CD14-positive monocyte (primary cell): ENCODE data around the gene LRBA. TPM values are rescaled to one million over a fixed set of nuclear protein-coding genes. Genes with fewer than 3 reads are reported as not detected.

Source experiments
- DNase-seq, 3 donors: peaks; one replicate each; pipeline ENCODE4 v3.0.0-alpha.2; 2011 to 2022
- H2AFZ ChIP-seq: 2 replicates; pipeline ENCODE4 v1.6.0; 2012; ENCODE audit warnings: mild to moderate bottlenecking, low read depth, low read length, inconsistent platforms; ENCODE audit not compliant: insufficient read depth, poor library complexity, severe bottlenecking
- H3K27ac ChIP-seq, 2 donors: 1 replicate in 1 of 2; 2 replicates in 1 of 2; pipeline ENCODE4 v1.5.1; 2012 to 2013; ENCODE audit warnings: low read length in 2 of 2, control low read depth in 1 of 2, inconsistent platforms in 1 of 2, low read depth in 1 of 2, mild to moderate bottlenecking in 1 of 2
- H3K27me3 ChIP-seq, 2 donors: one replicate each; pipeline versions ENCODE4 v1.6.0 to v1.6.1; 2011 to 2013; ENCODE audit warnings: low read length in 2 of 2; ENCODE audit not compliant: control insufficient read depth in 2 of 2, insufficient read depth in 2 of 2
- H3K36me3 ChIP-seq, 2 donors: replicated peaks in 1 of 2; 1 replicate in 1 of 2; 2 replicates in 1 of 2; pipeline versions ENCODE4 v1.5.1 to v1.6.1; 2012 to 2013; ENCODE audit warnings: low read length in 2 of 2, control low read depth in 1 of 2, inconsistent platforms in 1 of 2, mild to moderate bottlenecking in 1 of 2; ENCODE audit not compliant: insufficient read depth in 2 of 2, control insufficient read depth in 1 of 2
- H3K4me1 ChIP-seq, 2 donors: 1 replicate in 1 of 2; 2 replicates in 1 of 2; pipeline versions ENCODE4 v1.5.1 to v1.6.1; 2012 to 2013; ENCODE audit warnings: low read length in 2 of 2, control low read depth in 1 of 2, inconsistent platforms in 1 of 2, mild to moderate bottlenecking in 1 of 2, moderate library complexity in 1 of 2; ENCODE audit not compliant: insufficient read depth in 2 of 2, control insufficient read depth in 1 of 2
- H3K4me2 ChIP-seq: replicated peaks from 2 replicates; pipeline ENCODE3; 2012; ENCODE audit warnings: low read length, moderate library complexity, mild to moderate bottlenecking; ENCODE audit not compliant: poor library complexity, severe bottlenecking; ENCODE audit errors: extremely low read depth
- H3K4me3 ChIP-seq, 3 experiments: fragments of 200-600 bp in 1 of 3; sonication (generic) in 1 of 3; replicated peaks in 1 of 3; 1 replicate in 2 of 3; 2 replicates in 1 of 3; pipeline ENCODE4 v1.5.1; 2011 to 2013; ENCODE audit warnings: low read length in 3 of 3, mild to moderate bottlenecking in 3 of 3, control low read depth in 2 of 3, low read depth in 2 of 3, inconsistent platforms in 1 of 3, moderate library complexity in 1 of 3
- H3K79me2 ChIP-seq: 2 replicates; pipeline ENCODE4 v1.6.0; 2012; ENCODE audit warnings: mild to moderate bottlenecking, control low read depth, inconsistent platforms, low read length, moderate library complexity; ENCODE audit not compliant: insufficient read depth
- H3K9ac ChIP-seq: 2 replicates; pipeline ENCODE4 v1.6.0; 2017; ENCODE audit warnings: low read length, mild to moderate bottlenecking; ENCODE audit not compliant: insufficient read depth, poor library complexity, severe bottlenecking
- H3K9me3 ChIP-seq, 2 donors: replicated peaks in 1 of 2; 1 replicate in 1 of 2; 2 replicates in 1 of 2; pipeline versions ENCODE4 v1.5.1 to v1.6.1; 2012 to 2013; ENCODE audit warnings: low read length in 2 of 2, control low read depth in 1 of 2; ENCODE audit not compliant: control insufficient read depth in 1 of 2, insufficient read depth in 1 of 2
- H4K20me1 ChIP-seq: 2 replicates; pipeline ENCODE4 v1.6.0; 2012; ENCODE audit warnings: mild to moderate bottlenecking, low read length, control low read depth, moderate library complexity; ENCODE audit not compliant: insufficient read depth
- H3K27ac Mint-ChIP-seq, 7 donors: one replicate each; pipeline ENCODE4 v1.8.0; 2020; ENCODE audit warnings: mild to moderate bottlenecking in 7 of 7, mixed read lengths in 7 of 7, moderate library complexity in 6 of 7, inconsistent platforms in 2 of 7
- H3K27me3 Mint-ChIP-seq, 3 donors: one replicate each; pipeline ENCODE4 v1.8.0; 2021 to 2022; ENCODE audit warnings: low read depth in 3 of 3, mild to moderate bottlenecking in 3 of 3, mixed read lengths in 3 of 3, moderate library complexity in 3 of 3, inconsistent platforms in 1 of 3
- H3K36me3 Mint-ChIP-seq, 2 donors: one replicate each; pipeline ENCODE4 v1.8.0; 2020; ENCODE audit warnings: mixed read lengths in 2 of 2, inconsistent platforms in 1 of 2, mild to moderate bottlenecking in 1 of 2
- H3K4me1 Mint-ChIP-seq: one replicate; pipeline ENCODE4 v1.8.0; 2020; ENCODE audit warnings: mild to moderate bottlenecking, mixed read lengths
- H3K4me3 Mint-ChIP-seq, 2 donors: one replicate each; pipeline ENCODE4 v1.8.0; 2020; ENCODE audit warnings: mild to moderate bottlenecking in 2 of 2, mixed read lengths in 2 of 2, moderate library complexity in 1 of 2
- H3K9me3 Mint-ChIP-seq, 7 donors: one replicate each; pipeline ENCODE4 v1.8.0; 2020 to 2022; ENCODE audit warnings: mixed read lengths in 7 of 7, mild to moderate bottlenecking in 6 of 7, moderate library complexity in 6 of 7, inconsistent platforms in 2 of 7
- CTCF ChIP-seq: fragments of 200-600 bp; IDR thresholded peaks from one replicate; pipeline ENCODE4 v1.8.0; 2022; ENCODE audit warnings: antibody characterized with exemption, mild to moderate bottlenecking
- WGBS: methylation state at CpG from one replicate; pipeline ENCODE4 v1.1.5; 2013; ENCODE audit warnings: missing lambda C conversion rate; ENCODE audit not compliant: insufficient coverage; 5-methylcytosine and 5-hydroxymethylcytosine counted together
- intact Hi-C, 2 donors: fragments of 100-400 bp; cut with micrococcal nuclease; formaldehyde crosslinking; loops; one replicate each; pipeline versions ENCODE4 v1.15.0 to v1.15.1; 2023
- polyA plus RNA-seq, 3 donors: library from polyadenylated mRNA; depleted of rRNA in 1 of 3; unstranded in 2 of 3; stranded (reverse) in 1 of 3; fragments of 300-500 nt in 2 of 3; fragments of >200 nt in 1 of 3; fragmentation: Illumina TruSeq in 2 of 3; gene quantifications; 1 replicate in 2 of 3; 2 replicates in 1 of 3; pipeline ENCODE4 v1.2.3, GENCODE V29; 2012 to 2021

The LRBA gene
- polyA plus RNA-seq, 3 donors = 1.5 to 5.5 (median 4.4) TPM

DNA sequence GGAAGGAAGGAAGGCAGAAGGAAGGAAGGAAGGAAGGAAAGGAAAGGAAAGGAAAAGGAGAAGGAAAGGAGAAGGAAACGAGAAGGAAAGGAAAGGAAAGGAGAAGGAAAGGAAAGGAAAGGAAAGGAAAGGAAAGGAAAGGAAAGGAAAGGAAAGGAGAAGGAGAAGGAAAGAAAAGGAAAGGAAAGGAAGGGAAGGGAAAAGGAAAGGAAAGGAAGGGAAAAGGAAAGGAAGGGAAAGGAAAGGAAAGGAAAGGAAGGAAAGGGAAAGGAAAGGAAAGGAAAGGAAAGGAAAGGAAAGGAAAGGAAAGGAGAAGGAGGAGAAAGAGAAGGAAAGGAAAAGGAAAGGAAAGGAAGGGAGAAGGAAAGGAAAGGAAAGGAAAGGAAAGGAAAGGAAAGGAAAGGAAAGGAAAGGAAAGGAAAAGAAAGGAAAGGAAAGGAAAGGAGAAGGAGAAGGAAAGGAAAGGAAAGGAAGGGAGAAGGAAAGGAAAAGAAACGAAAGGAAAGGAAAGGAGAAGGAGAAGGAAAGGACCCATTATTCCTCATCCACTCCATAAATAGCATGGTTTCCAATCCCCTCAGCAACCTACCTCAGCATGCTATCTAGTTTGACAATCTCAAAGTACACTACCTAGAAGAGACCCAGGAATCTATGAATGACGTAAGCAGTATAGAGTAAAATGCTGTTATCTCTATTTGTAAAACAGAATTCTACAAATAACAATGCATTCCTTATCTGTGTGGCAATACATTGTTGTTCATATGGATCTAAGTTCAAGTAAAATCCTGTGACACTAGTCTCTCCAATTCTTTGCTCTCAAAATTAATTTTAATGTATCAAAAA is 209.7 kb downstream of the LRBA start:
- Mint-ChIP-seq H3K27me3 (peaks cover 0 to 1% (median 0%) of the 10 kb centered on the region in 3 donors), H3K9me3 (peaks cover 0 to 3% (median 0%) of the 10 kb centered on the region in 7 donors), H3K27ac (peak overlapping the region in 2 of 7 donors; percentile 26 to 31), H3K4me1 (no peaks in the 10 kb centered on the region), H3K4me3 (no peak overlapping the region), H3K36me3 (peaks cover 7 to 9% of the 10 kb centered on the region in 2 donors)
- Histone ChIP-seq H3K36me3 (no peaks in the 10 kb centered on the region), H4K20me1 (no peaks in the 10 kb centered on the region), H3K4me2 (no peak overlapping the region), H3K27ac (no peak overlapping the region), H3K9me3 (no peaks in the 10 kb centered on the region), H3K4me1 (no peaks in the 10 kb centered on the region), H3K9ac (no peak overlapping the region), H3K4me3 (no peak overlapping the region), H2AFZ (no peak overlapping the region), H3K27me3 (no peaks in the 10 kb centered on the region), H3K79me2 (no peaks in the 10 kb centered on the region)
- 91% methylated on average over 1 of the region's 3 CpGs for WGBS
- intact Hi-C loops = no loop called here
- DNase-seq = no peak
- TF ChIP-seq CTCF = no peak

GRCh38 chr4:150801833-150802232 is 213.3 kb downstream of the LRBA start:
- Histone ChIP-seq H4K20me1 (no peaks in the 10 kb centered on the region), H3K9me3 (no peaks in the 10 kb centered on the region), H3K4me2 (no peak overlapping the region), H3K27me3 (no peaks in the 10 kb centered on the region), H2AFZ (no peak overlapping the region), H3K79me2 (no peaks in the 10 kb centered on the region), H3K4me3 (no peak overlapping the region), H3K4me1 (no peaks in the 10 kb centered on the region), H3K27ac (no peak overlapping the region), H3K9ac (no peak overlapping the region), H3K36me3 (no peaks in the 10 kb centered on the region)
- intact Hi-C loops = no loop called here
- no peaks in the 10 kb centered on the region for H3K27me3 Mint-ChIP-seq
- peaks cover 0 to 3% (median 0%) of the 10 kb centered on the region in 7 donors for H3K9me3 Mint-ChIP-seq
- no peak overlapping the region for H3K4me3 Mint-ChIP-seq
- DNase-seq = no peak
- no peak overlapping the region for H3K27ac Mint-ChIP-seq
- peaks cover 5 to 9% of the 10 kb centered on the region in 2 donors for H3K36me3 Mint-ChIP-seq
- TF ChIP-seq CTCF = no peak
- no CpG with 5 or more reads among the region's 4 CpGs for WGBS
- H3K4me1 Mint-ChIP-seq = no peaks in the 10 kb centered on the region
